H9 (cell line): ENCODE measurements around the gene STIM2. TPM values are rescaled to one million over a fixed set of nuclear protein-coding genes. Genes with fewer than 3 reads are reported as not detected.

Source experiments
- DNase-seq: peaks from one replicate; pipeline ENCODE4 v3.0.0-alpha.2; 2017
- H2AFZ ChIP-seq: one replicate; pipeline ENCODE4 v1.6.1; 2013; ENCODE audit warnings: mild to moderate bottlenecking, low read length, control low read depth, moderate library complexity
- H2AK5ac ChIP-seq: 2 replicates; pipeline ENCODE4 v1.6.1; 2013; ENCODE audit warnings: low read length, control low read depth, mixed read lengths; ENCODE audit not compliant: insufficient read length
- H2BK120ac ChIP-seq: one replicate; pipeline ENCODE4 v1.6.1; 2013; ENCODE audit warnings: low read depth, mild to moderate bottlenecking, low read length, control low read depth, inconsistent platforms; ENCODE audit not compliant: poor library complexity, severe bottlenecking
- H2BK12ac ChIP-seq: 2 replicates; pipeline ENCODE4 v1.6.1; 2013; ENCODE audit warnings: low read length, control low read depth, mixed read lengths, low read depth; ENCODE audit not compliant: insufficient read length
- H2BK15ac ChIP-seq: 2 replicates; pipeline ENCODE4 v1.6.1; 2013; ENCODE audit warnings: low read depth, low read length, control low read depth
- H2BK20ac ChIP-seq: one replicate; pipeline ENCODE4 v1.6.1; 2013; ENCODE audit warnings: low read depth, mild to moderate bottlenecking, low read length, control low read depth, inconsistent platforms; ENCODE audit not compliant: poor library complexity, severe bottlenecking
- H2BK5ac ChIP-seq: 2 replicates; pipeline ENCODE4 v1.6.1; 2013; ENCODE audit warnings: low read length, control low read depth, mixed read lengths; ENCODE audit not compliant: insufficient read length
- H3K14ac ChIP-seq: 2 replicates; pipeline ENCODE4 v1.6.1; 2013; ENCODE audit warnings: low read length, control low read depth; ENCODE audit not compliant: insufficient read depth
- H3K18ac ChIP-seq: 2 replicates; pipeline ENCODE4 v1.6.1; 2013; ENCODE audit warnings: low read depth, mild to moderate bottlenecking, mixed read lengths, low read length, control low read depth; ENCODE audit not compliant: insufficient read length
- H3K23ac ChIP-seq: 2 replicates; pipeline ENCODE4 v1.6.1; 2013; ENCODE audit warnings: low read length, control low read depth, mixed read lengths, low read depth; ENCODE audit not compliant: insufficient read length
- H3K23me2 ChIP-seq: 2 replicates; pipeline ENCODE4 v1.6.1; 2013; ENCODE audit warnings: low read depth, mild to moderate bottlenecking, mixed read lengths, low read length, control low read depth; ENCODE audit not compliant: insufficient read length, poor library complexity, severe bottlenecking
- H3K27ac ChIP-seq: 2 replicates; pipeline ENCODE4 v1.5.1; 2013; ENCODE audit warnings: low read length, control low read depth, mixed read lengths, low read depth; ENCODE audit not compliant: insufficient read length
- H3K27me3 ChIP-seq: 2 replicates; pipeline ENCODE4 v1.6.1; 2013; ENCODE audit warnings: low read length, control low read depth, inconsistent platforms; ENCODE audit not compliant: insufficient read depth
- H3K4ac ChIP-seq: 2 replicates; pipeline ENCODE4 v1.6.1; 2013; ENCODE audit warnings: low read depth, mild to moderate bottlenecking, control low read depth, inconsistent platforms, low read length, moderate library complexity
- H3K4me1 ChIP-seq: 2 replicates; pipeline ENCODE4 v1.6.1; 2013; ENCODE audit warnings: low read length, control low read depth, inconsistent platforms; ENCODE audit not compliant: insufficient read depth
- H3K4me2 ChIP-seq: 2 replicates; pipeline ENCODE4 v1.6.1; 2013; ENCODE audit warnings: low read length, control low read depth, mixed read lengths; ENCODE audit not compliant: insufficient read length, insufficient read depth
- H3K56ac ChIP-seq: 2 replicates; pipeline ENCODE4 v1.6.1; 2013; ENCODE audit warnings: low read depth, mild to moderate bottlenecking, mixed read lengths, low read length, control low read depth; ENCODE audit not compliant: insufficient read length
- H3K79me1 ChIP-seq: 2 replicates; pipeline ENCODE4 v1.6.1; 2013; ENCODE audit warnings: low read depth, mild to moderate bottlenecking, moderate library complexity, low read length, control low read depth, inconsistent platforms; ENCODE audit not compliant: insufficient read depth, poor library complexity, severe bottlenecking
- H3K79me2 ChIP-seq: 2 replicates; pipeline ENCODE4 v1.6.1; 2013; ENCODE audit warnings: low read length, control low read depth, inconsistent platforms; ENCODE audit not compliant: insufficient read depth
- H3K9ac ChIP-seq: 2 replicates; pipeline ENCODE4 v1.6.1; 2013; ENCODE audit warnings: low read length, control low read depth, mixed read lengths; ENCODE audit not compliant: insufficient read length; ENCODE audit errors: extremely low read depth
- H3K9me3 ChIP-seq: one replicate; pipeline ENCODE4 v1.6.1; 2013; ENCODE audit warnings: low read depth, low read length, inconsistent platforms; ENCODE audit not compliant: control insufficient read depth
- H3T11ph ChIP-seq: one replicate; pipeline ENCODE4 v1.6.1; 2013; ENCODE audit warnings: mild to moderate bottlenecking, low read length, control low read depth, inconsistent platforms
- H4K20me1 ChIP-seq: one replicate; pipeline ENCODE4 v1.6.1; 2013; ENCODE audit not compliant: control insufficient read depth, insufficient read length, insufficient read depth
- H4K5ac ChIP-seq: 2 replicates; pipeline ENCODE4 v1.6.1; 2013; ENCODE audit warnings: low read depth, mild to moderate bottlenecking, mixed read lengths, low read length, control low read depth; ENCODE audit not compliant: insufficient read length
- H4K8ac ChIP-seq: replicated peaks from 2 replicates; pipeline ENCODE4 v1.6.1; 2013; ENCODE audit warnings: low read length, control low read depth, mixed read lengths, low read depth; ENCODE audit not compliant: insufficient read length
- H4K91ac ChIP-seq: 2 replicates; pipeline ENCODE4 v1.6.1; 2013; ENCODE audit warnings: low read depth, mild to moderate bottlenecking, moderate library complexity, mixed read lengths, low read length, control low read depth; ENCODE audit not compliant: insufficient read length
- H3K27ac Mint-ChIP-seq, 3 experiments: 2 replicates in 2 of 3; 3 replicates in 1 of 3; pipeline ENCODE4 v1.8.0; 2020 to 2021; ENCODE audit warnings: mixed read lengths in 3 of 3, mild to moderate bottlenecking in 1 of 3, moderate library complexity in 1 of 3
- H3K27me3 Mint-ChIP-seq: 2 replicates; pipeline ENCODE4 v1.8.0; 2021; ENCODE audit warnings: low read depth, mild to moderate bottlenecking, moderate library complexity, mixed read lengths
- H3K36me3 Mint-ChIP-seq, 3 experiments: 2 replicates in 2 of 3; 3 replicates in 1 of 3; pipeline ENCODE4 v1.8.0; 2020 to 2021; ENCODE audit warnings: low read depth in 3 of 3, mixed read lengths in 3 of 3; ENCODE audit not compliant: insufficient read depth in 1 of 3
- H3K4me1 Mint-ChIP-seq, 2 experiments: 2 replicates each; pipeline ENCODE4 v1.8.0; 2020; ENCODE audit warnings: mixed read lengths in 2 of 2
- H3K4me3 Mint-ChIP-seq, 2 experiments: 2 replicates in 1 of 2; 3 replicates in 1 of 2; pipeline ENCODE4 v1.8.0; 2020 to 2021; ENCODE audit warnings: mild to moderate bottlenecking in 2 of 2, mixed read lengths in 2 of 2, moderate library complexity in 1 of 2
- H3K9me3 Mint-ChIP-seq, 2 experiments: 2 replicates in 1 of 2; 3 replicates in 1 of 2; pipeline ENCODE4 v1.8.0; 2020; ENCODE audit warnings: mild to moderate bottlenecking in 2 of 2, mixed read lengths in 2 of 2, moderate library complexity in 1 of 2
- CTCF ChIP-seq: fragments of 200-600 bp; sonication (generic); conservative IDR thresholded peaks from 3 replicates; pipeline ENCODE4 v1.8.0; 2021; ENCODE audit warnings: antibody characterized with exemption, mild to moderate bottlenecking
- WGBS: extraction: QIAGEN DNeasy Blood & Tissue Kit; methylation state at CpG from one replicate; pipeline ENCODE4 v1.1.7; 2013; ENCODE audit warnings: missing lambda C conversion rate, low lambda C conversion rate, mixed read lengths; ENCODE audit not compliant: insufficient read length; ENCODE audit errors: extremely low coverage; 5-methylcytosine and 5-hydroxymethylcytosine counted together
- total RNA-seq: library from RNA; stranded (reverse); gene quantifications from 2 replicates; pipeline ENCODE4 v1.2.1, GENCODE V29; 2021

The STIM2 gene
- total RNA-seq, 1 experiment from 2014 or later, result 26.2 TPM

GRCh38 chr4:26964512-26964911 lies 103.9 kb downstream of the STIM2 start:
- no peak for TF ChIP-seq CTCF
- DNase-seq, result no peak
- no peak overlapping the region for H3T11ph ChIP-seq
- H4K20me1 ChIP-seq, result no peaks in the 10 kb centered on the region
- no peak overlapping the region for H2BK120ac ChIP-seq
- WGBS, result no CpG with 5 or more reads among the region's 1 CpG
- Mint-ChIP-seq H3K4me1 (peaks cover 18 to 24% of the 10 kb centered on the region in 2 experiments), H3K36me3 (no peaks in the 10 kb centered on the region), H3K4me3 (no peak overlapping the region), H3K27me3 (no peaks in the 10 kb centered on the region), H3K9me3 (no peaks in the 10 kb centered on the region), H3K27ac (no peak overlapping the region; a peak in 1 of 7 replicates)
- no peak overlapping the region for H3K18ac ChIP-seq
- H2BK5ac ChIP-seq, result no peak overlapping the region
- H3K23ac ChIP-seq, result no peak overlapping the region
- no peaks in the 10 kb centered on the region for H3K79me2 ChIP-seq
- H3K79me1 ChIP-seq, result no peaks in the 10 kb centered on the region
- no peaks in the 10 kb centered on the region for H3K23me2 ChIP-seq
- no peak overlapping the region for H3K27ac ChIP-seq
- H2BK12ac ChIP-seq, result no peak overlapping the region
- H3K56ac ChIP-seq, result no peak overlapping the region
- peaks cover 2% of the 10 kb centered on the region; the same call in 1 of the 2 replicates for H3K4me1 ChIP-seq
- no peaks in the 10 kb centered on the region for H3K27me3 ChIP-seq
- no peaks in the 10 kb centered on the region for H3K9me3 ChIP-seq
- no peak overlapping the region for H4K8ac ChIP-seq
- H3K4me2 ChIP-seq, result no peak overlapping the region
- H3K9ac ChIP-seq, result no peak overlapping the region
- H2AK5ac ChIP-seq, result no peak overlapping the region
- no peak overlapping the region for H3K4ac ChIP-seq
- no peak overlapping the region for H4K5ac ChIP-seq
- no peak overlapping the region for H2AFZ ChIP-seq
- H2BK15ac ChIP-seq, result no peak overlapping the region
- no peak overlapping the region for H2BK20ac ChIP-seq
- no peak overlapping the region for H3K14ac ChIP-seq
- no peak overlapping the region for H4K91ac ChIP-seq
